IgD-negative memory B cell (primary cell): ENCODE data around the gene PCBD2. TPM values are rescaled to one million over a fixed set of nuclear protein-coding genes. Genes with fewer than 3 reads are reported as not detected.

Source experiments
- H3K27ac Mint-ChIP-seq, 3 donors: one replicate each; pipeline ENCODE4 v1.8.0; 2020 to 2022; ENCODE audit warnings: mild to moderate bottlenecking in 3 of 3, mixed read lengths in 3 of 3, moderate library complexity in 1 of 3
- H3K27me3 Mint-ChIP-seq: one replicate; pipeline ENCODE4 v1.8.0; 2021; ENCODE audit warnings: mixed read lengths
- H3K36me3 Mint-ChIP-seq: one replicate; pipeline ENCODE4 v1.8.0; 2020; ENCODE audit warnings: mild to moderate bottlenecking, mixed read lengths
- H3K4me1 Mint-ChIP-seq, 3 donors: one replicate each; pipeline ENCODE4 v1.8.0; 2020 to 2022; ENCODE audit warnings: mixed read lengths in 3 of 3, mild to moderate bottlenecking in 1 of 3
- H3K4me3 Mint-ChIP-seq, 4 donors: one replicate each; pipeline ENCODE4 v1.8.0; 2020 to 2022; ENCODE audit warnings: mild to moderate bottlenecking in 4 of 4, mixed read lengths in 4 of 4, moderate library complexity in 3 of 4
- H3K9me3 Mint-ChIP-seq, 3 donors: one replicate each; pipeline ENCODE4 v1.8.0; 2020 to 2021; ENCODE audit warnings: mixed read lengths in 3 of 3, mild to moderate bottlenecking in 1 of 3
- polyA plus RNA-seq: library from polyadenylated mRNA; unstranded; fragments of 300-500 nt; fragmentation: Illumina TruSeq; gene quantifications from one replicate; pipeline ENCODE4 v1.2.3, GENCODE V29; 2021

The PCBD2 gene
- polyA plus RNA-seq, 1 donor from 2014 or later, result 13.9 TPM

DNA sequence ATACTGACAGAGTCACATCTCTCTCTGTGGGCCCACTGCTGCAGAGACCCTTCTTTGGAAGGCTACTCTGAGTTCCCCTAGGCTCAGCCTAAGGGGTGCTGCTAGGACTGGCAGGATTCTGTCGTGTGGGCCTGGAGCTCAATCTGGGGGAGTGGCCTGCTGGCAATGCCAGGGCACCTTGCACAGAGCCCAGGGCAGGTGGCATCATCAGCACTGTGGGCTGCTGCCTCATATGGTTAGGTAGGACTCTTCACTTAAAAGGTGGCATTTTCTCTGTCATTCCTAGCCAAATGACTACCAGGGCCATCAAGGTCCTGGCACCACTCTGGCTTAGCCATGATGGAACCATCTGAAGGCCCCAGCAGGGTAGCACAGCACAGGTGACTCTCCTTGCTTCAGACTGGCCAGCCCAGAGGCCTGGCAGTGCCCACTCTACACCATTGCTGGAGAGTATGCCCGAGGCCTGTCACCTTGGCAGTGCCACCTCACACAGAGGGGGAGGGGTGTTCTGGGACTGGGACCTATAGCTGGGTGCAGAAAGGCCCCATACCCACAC is 107.2 kb downstream of the PCBD2 start:
- peaks cover 2% of the 10 kb centered on the region for H3K36me3 Mint-ChIP-seq
- no peaks in the 10 kb centered on the region for H3K4me1 Mint-ChIP-seq
- H3K27ac Mint-ChIP-seq, result no peak overlapping the region
- H3K27me3 Mint-ChIP-seq, result peaks cover 2% of the 10 kb centered on the region
- H3K9me3 Mint-ChIP-seq, result no peaks in the 10 kb centered on the region
- H3K4me3 Mint-ChIP-seq, result no peak overlapping the region

Other genes starting within 250 kb of the PCBD2 start
- 37.0 TPM for gene CAMLG, start 166.6 kb upstream of the PCBD2 start, polyA plus RNA-seq
- 24.2 TPM for gene DDX46, start 146.4 kb upstream of the PCBD2 start, polyA plus RNA-seq
- 9.4 TPM for gene C5orf24, start 59.2 kb upstream of the PCBD2 start, polyA plus RNA-seq
- gene TXNDC15, start 30.8 kb upstream of the PCBD2 start, polyA plus RNA-seq, result 14.2 TPM
- not detected for gene CATSPER3, start 62.8 kb downstream of the PCBD2 start, polyA plus RNA-seq
- gene PITX1, start 129.1 kb downstream of the PCBD2 start, polyA plus RNA-seq, result 0.38 TPM